ENCODE measurements around the gene CD27. TPM values are rescaled to one million over a fixed set of nuclear protein-coding genes. Genes with fewer than 3 reads are reported as not detected.

The CD27 gene
- total RNA-seq, 1 experiment from 2014 or later: 0.23 TPM

- no peak for TF ChIP-seq REST (IDR thresholded peaks at IDR 0.05; ENCODE audit: insufficient read depth in 1 of 2, low read depth in 2 of 2, low read length in 1 of 2)
- TF ChIP-seq SIN3A (IDR thresholded peaks at IDR 0.05; ENCODE audit: borderline replicate concordance, insufficient read depth, low read depth, low read length): no peak
- TF ChIP-seq POLR2AphosphoS5 (IDR thresholded peaks at IDR 0.05; ENCODE audit: low read depth, low read length): no peak
- no peak for TF ChIP-seq CTCF (IDR thresholded peaks at IDR 0.05)
- no peak for TF ChIP-seq TCF7L2 (IDR thresholded peaks at IDR 0.05; ENCODE audit: low read depth, low read length)
- Histone ChIP-seq H3K4me1 (ENCODE audit: control insufficient read depth, insufficient read depth, low read length) (peaks cover 4% of the 10 kb centered on the region; the same call in 1 of the 2 replicates), H3K27ac (ENCODE audit: low read length) (no peak overlapping the region), H3K9me3 (ENCODE audit: control insufficient read depth, insufficient read depth, low read depth, low read length) (no peaks in the 10 kb centered on the region), H3K27me3 (ENCODE audit: control insufficient read depth, insufficient read depth, low read length) (no peaks in the 10 kb centered on the region), H3K36me3 (ENCODE audit: control insufficient read depth, insufficient read depth, low read length) (no peaks in the 10 kb centered on the region), H3K4me3 (ENCODE audit: low read depth in 2 of 2, low read length in 2 of 2) (no peak overlapping the region)
- POLR2A ChIA-PET: interaction anchor here (0.6 kb wide), 1 partner anchor 15 kb away, joined by 9 read pairs; no protein-coding TSS in a partner anchor
- BruUV-seq (replicated peaks): no TSS peak
- ATAC-seq (no peak), DNase-seq (ENCODE audit: low read depth, low spot score) (no peak)
- in situ Hi-C loops (cut with HindIII; ENCODE audit: low pct_unique_long_range_greater_than_20kb, low sequenced_read_pairs): no loop called here
- CTCF ChIA-PET: no interaction called here
- intact Hi-C loops (cut with micrococcal nuclease; ENCODE audit: unreplicated experiment): no loop called here
Measured at GRCh38 chr12:6457220-6457945, 12.6 kb downstream of the CD27 start.

GRCh38 chr12:6458281-6459003, 13.7 kb downstream of the CD27 start:
- intact Hi-C loops (cut with micrococcal nuclease; ENCODE audit: unreplicated experiment) (no loop called here), in situ Hi-C loops (cut with HindIII; ENCODE audit: low pct_unique_long_range_greater_than_20kb, low sequenced_read_pairs) (no loop called here)
- ChIA-PET CTCF (no interaction called here), POLR2A (interaction anchor here (0.7 kb wide), 1 partner anchor 12 kb away, joined by 3 read pairs; the partner anchor contains the start of gene VAMP1)
- Histone ChIP-seq H3K27ac (ENCODE audit: low read length) (no peak overlapping the region), H3K27me3 (ENCODE audit: control insufficient read depth, insufficient read depth, low read length) (no peaks in the 10 kb centered on the region), H3K4me1 (ENCODE audit: control insufficient read depth, insufficient read depth, low read length) (no peaks in the 10 kb centered on the region), H3K36me3 (ENCODE audit: control insufficient read depth, insufficient read depth, low read length) (no peaks in the 10 kb centered on the region; the same call in 1 of the 2 replicates), H3K4me3 (ENCODE audit: low read depth in 2 of 2, low read length in 2 of 2) (no peak overlapping the region), H3K9me3 (ENCODE audit: control insufficient read depth, insufficient read depth, low read depth, low read length) (no peaks in the 10 kb centered on the region)
- BruUV-seq (replicated peaks): no TSS peak
- no peak for TF ChIP-seq SIN3A (IDR thresholded peaks at IDR 0.05; ENCODE audit: borderline replicate concordance, insufficient read depth, low read depth, low read length)
- TF ChIP-seq TCF7L2 (IDR thresholded peaks at IDR 0.05; ENCODE audit: low read depth, low read length): no peak
- TF ChIP-seq CTCF (IDR thresholded peaks at IDR 0.05): no peak
- TF ChIP-seq REST (IDR thresholded peaks at IDR 0.05; ENCODE audit: insufficient read depth in 1 of 2, low read depth in 2 of 2, low read length in 1 of 2): no peak
- TF ChIP-seq POLR2AphosphoS5 (IDR thresholded peaks at IDR 0.05; ENCODE audit: low read depth, low read length): no peak
- ATAC-seq: no peak
- no peak for DNase-seq (ENCODE audit: low read depth, low spot score)
